Measurements from ENCODE around the gene CCBE1.

DNA sequence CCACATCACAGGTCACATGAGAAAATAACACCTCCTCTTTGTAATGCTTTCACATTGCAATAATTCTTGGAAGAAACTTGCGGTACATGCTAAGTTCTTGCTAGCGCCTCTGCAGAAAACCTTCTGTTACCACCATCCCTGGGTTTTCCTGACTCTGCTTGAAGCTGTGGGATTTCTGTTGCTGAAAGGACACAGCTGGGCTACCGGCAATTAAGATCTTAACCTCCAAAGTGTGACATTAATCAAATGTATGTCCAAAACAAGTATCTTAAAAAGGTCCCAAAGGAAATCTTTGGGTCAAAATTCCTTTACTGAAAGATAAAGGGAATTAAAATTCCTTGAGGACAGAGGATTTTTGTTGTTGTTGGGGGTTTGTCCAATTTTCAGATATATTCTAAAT, 7.5 kb downstream of the CCBE1 start:
- no peak for TF ChIP-seq GATA2 (IDR thresholded peaks at IDR 0.05; ENCODE audit: low read depth, low read length)
- no peak for TF ChIP-seq GATA3 (IDR thresholded peaks at IDR 0.05; ENCODE audit: low read depth, low read length)
